Rectal smooth muscle tissue (tissue), 1 donor: Measurements from ENCODE around the gene C9orf85.

ENCODE experiments used
- H3K27ac ChIP-seq: one replicate; pipeline ENCODE4 v1.7.0; 2013; ENCODE audit warnings: low read depth, low read length, inconsistent platforms
- H3K27me3 ChIP-seq: one replicate; pipeline ENCODE4 v1.7.0; 2013; ENCODE audit warnings: low read length; ENCODE audit not compliant: control insufficient read depth, insufficient read depth
- H3K36me3 ChIP-seq: one replicate; pipeline ENCODE4 v1.7.0; 2013; ENCODE audit warnings: low read length; ENCODE audit not compliant: control insufficient read depth, insufficient read depth
- H3K4me1 ChIP-seq: one replicate; pipeline ENCODE4 v1.7.0; 2013; ENCODE audit warnings: low read length; ENCODE audit not compliant: control insufficient read depth, insufficient read depth
- H3K4me3 ChIP-seq: one replicate; pipeline ENCODE4 v1.7.0; 2013; ENCODE audit warnings: low read length
- H3K9ac ChIP-seq: one replicate; pipeline ENCODE4 v1.7.0; 2013; ENCODE audit warnings: low read length

The C9orf85 gene

GRCh38 chr9:71911908-71912335, 483 bp downstream of the C9orf85 start:
- H3K9ac ChIP-seq: peak overlapping the region; percentile 66
- no peaks in the 10 kb centered on the region for H3K36me3 ChIP-seq
- H3K4me3 ChIP-seq: peak overlapping the region; percentile 89
- peak overlapping the region; percentile 82 for H3K27ac ChIP-seq
- H3K4me1 ChIP-seq: peaks cover 5% of the 10 kb centered on the region
- H3K27me3 ChIP-seq: no peaks in the 10 kb centered on the region

DNA sequence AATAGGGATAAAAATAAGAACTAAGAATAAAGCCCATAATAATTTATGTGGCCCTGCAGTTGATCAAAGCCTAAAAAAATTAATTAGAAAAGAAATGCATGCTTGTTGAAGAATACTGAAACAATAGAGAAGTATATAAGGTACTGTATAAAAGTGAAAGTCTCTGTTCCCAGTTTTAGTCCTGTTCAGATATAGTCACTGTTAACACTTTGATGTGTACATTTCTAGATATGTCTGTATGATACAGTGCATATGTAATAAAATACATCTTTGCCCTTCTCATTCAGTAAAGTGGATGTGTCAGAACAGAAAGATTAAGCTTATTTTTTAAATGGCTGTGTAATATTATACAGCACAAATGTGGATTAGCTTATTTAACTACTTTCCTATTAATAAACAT, 4.1 kb downstream of the C9orf85 start:
- Histone ChIP-seq H3K4me3 (no peak overlapping the region), H3K27me3 (no peaks in the 10 kb centered on the region), H3K36me3 (no peaks in the 10 kb centered on the region), H3K4me1 (no peaks in the 10 kb centered on the region), H3K9ac (no peak overlapping the region), H3K27ac (no peak overlapping the region)

DNA sequence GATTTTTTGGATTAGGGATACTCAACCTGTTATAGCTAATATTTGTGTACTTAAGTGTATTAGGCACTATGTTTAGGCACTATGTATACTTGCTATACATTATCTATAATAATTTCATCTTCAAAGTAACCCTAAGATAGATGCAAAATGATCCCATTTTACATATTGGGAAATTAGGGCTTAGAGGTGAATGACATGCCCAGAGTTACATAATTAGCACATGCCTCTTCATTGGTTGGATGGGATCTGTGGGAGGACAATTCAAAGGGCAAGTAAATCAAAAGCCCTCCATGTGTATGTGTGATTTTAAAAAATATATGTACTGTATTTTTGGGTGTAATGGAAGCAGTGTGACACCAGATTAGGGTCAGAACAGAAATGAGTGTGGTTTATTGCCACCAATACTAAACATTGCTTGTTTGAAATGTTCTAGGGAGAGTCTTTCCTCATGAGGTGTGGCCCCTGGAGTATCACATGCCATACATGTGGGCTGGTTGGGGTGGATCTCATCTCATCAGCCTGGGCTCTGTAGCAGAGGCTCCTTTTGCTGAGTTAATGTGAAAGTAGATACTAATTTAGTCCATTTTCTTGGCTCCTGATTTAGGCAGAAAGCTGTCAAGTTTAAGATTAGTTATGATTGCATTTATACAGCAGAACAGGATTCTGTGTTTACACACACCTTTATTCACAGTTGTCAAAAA, 5.5 kb downstream of the C9orf85 start:
- Histone ChIP-seq H3K4me1 (no peaks in the 10 kb centered on the region), H3K27ac (no peak overlapping the region), H3K4me3 (no peak overlapping the region)

GRCh38 chr9:71918419-71918818, 7.0 kb downstream of the C9orf85 start:
- H3K27ac ChIP-seq: no peak overlapping the region
- H3K4me3 ChIP-seq: no peak overlapping the region
- no peaks in the 10 kb centered on the region for H3K36me3 ChIP-seq
- no peak overlapping the region for H3K9ac ChIP-seq
- no peaks in the 10 kb centered on the region for H3K27me3 ChIP-seq
- H3K4me1 ChIP-seq: no peaks in the 10 kb centered on the region

More for the DNA sequence above, 5.5 kb downstream of the C9orf85 start:
- Histone ChIP-seq H3K9ac (no peak overlapping the region), H3K27me3 (no peaks in the 10 kb centered on the region), H3K36me3 (no peaks in the 10 kb centered on the region)

- Histone ChIP-seq H3K27ac (no peak overlapping the region), H3K4me1 (no peaks in the 10 kb centered on the region), H3K27me3 (no peaks in the 10 kb centered on the region), H3K9ac (no peak overlapping the region), H3K36me3 (no peaks in the 10 kb centered on the region), H3K4me3 (no peak overlapping the region)
These were observed 9.2 kb downstream of the C9orf85 start for GRCh38 chr9:71920456-71921189.

DNA sequence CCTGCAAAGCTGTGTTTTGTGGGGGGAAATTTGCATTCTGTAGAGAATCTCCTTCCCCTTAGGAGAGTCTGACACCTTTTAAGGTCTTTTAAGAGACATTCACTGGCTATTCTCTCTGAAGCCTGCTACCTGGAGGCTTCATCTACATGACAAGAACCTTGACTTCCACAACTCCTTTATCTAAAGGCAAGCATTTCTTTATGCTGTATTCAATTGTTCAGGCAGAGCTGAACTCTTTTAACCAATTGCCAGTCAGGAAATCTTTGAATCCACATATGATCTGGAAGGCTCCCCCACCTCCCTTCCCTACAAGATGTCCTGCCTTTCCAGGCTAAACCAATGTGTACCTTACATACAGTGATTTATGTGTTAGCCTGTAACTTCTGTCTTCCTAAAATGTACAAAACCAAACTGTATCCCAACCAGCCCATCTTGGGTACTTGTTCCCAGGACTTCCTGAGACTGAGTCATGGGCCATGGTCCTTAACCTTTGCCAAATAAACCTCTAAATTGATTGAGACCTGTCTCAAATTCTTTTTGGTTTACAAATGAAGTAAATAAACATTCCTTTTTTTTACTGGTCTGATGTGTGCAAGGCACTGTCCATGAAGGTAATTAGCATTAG, 9.9 kb downstream of the C9orf85 start:
- no peaks in the 10 kb centered on the region for H3K27me3 ChIP-seq
- no peaks in the 10 kb centered on the region for H3K36me3 ChIP-seq
- H3K9ac ChIP-seq: no peak overlapping the region
- no peaks in the 10 kb centered on the region for H3K4me1 ChIP-seq
- H3K27ac ChIP-seq: no peak overlapping the region
- H3K4me3 ChIP-seq: no peak overlapping the region

GRCh38 chr9:71924576-71924975, 13.1 kb downstream of the C9orf85 start:
- Histone ChIP-seq H3K27ac (no peak overlapping the region), H3K36me3 (no peaks in the 10 kb centered on the region), H3K27me3 (no peaks in the 10 kb centered on the region), H3K9ac (no peak overlapping the region), H3K4me1 (no peaks in the 10 kb centered on the region), H3K4me3 (no peak overlapping the region)

DNA sequence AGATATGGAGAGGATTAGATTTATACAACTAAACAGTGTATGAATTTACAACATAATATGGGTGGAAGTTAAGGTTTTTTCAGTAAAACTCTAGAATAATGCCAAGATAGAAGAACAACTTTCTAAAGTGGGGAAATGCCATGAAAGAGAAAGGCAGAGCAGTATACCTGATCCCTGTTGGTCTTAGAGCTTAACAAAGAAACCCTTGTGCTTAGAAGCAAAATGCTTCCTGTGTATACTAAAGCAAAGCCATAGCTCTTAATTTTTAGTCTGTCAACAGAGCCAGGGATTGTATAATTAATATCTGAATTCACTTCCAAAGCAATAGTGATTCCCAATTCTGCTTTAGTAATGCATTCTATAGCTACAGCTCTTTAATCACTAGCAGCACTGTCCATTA, 14.4 kb downstream of the C9orf85 start:
- H3K4me1 ChIP-seq: no peaks in the 10 kb centered on the region
- H3K4me3 ChIP-seq: no peak overlapping the region
- no peaks in the 10 kb centered on the region for H3K27me3 ChIP-seq
- no peaks in the 10 kb centered on the region for H3K36me3 ChIP-seq
- no peak overlapping the region for H3K27ac ChIP-seq
- H3K9ac ChIP-seq: no peak overlapping the region

GRCh38 chr9:71928376-71928775, 16.9 kb downstream of the C9orf85 start:
- no peak overlapping the region for H3K4me3 ChIP-seq
- H3K27ac ChIP-seq: no peak overlapping the region
- H3K4me1 ChIP-seq: no peaks in the 10 kb centered on the region
- no peak overlapping the region for H3K9ac ChIP-seq
- no peaks in the 10 kb centered on the region for H3K36me3 ChIP-seq
- H3K27me3 ChIP-seq: no peaks in the 10 kb centered on the region

DNA sequence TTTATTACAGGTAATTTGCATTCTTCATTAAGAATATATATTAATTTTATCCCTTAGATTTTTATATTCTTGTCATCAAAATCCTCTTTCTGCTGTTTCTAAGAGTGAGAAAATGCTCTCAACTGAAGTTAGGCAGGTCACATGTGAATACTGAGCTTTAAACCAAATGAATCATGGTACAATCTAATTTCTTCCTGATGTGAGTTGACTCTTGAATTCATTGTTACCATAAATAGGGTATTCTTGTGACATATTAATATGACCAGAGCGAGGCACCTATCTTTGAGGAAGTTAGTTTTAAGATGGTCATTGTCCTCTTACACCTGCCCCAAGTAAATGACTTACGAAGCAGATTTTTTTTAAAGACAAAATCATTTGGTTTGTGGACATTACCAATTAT, 17.4 kb downstream of the C9orf85 start:
- no peak overlapping the region for H3K4me3 ChIP-seq
- H3K27ac ChIP-seq: no peak overlapping the region
- no peaks in the 10 kb centered on the region for H3K27me3 ChIP-seq
- H3K36me3 ChIP-seq: no peaks in the 10 kb centered on the region
- no peaks in the 10 kb centered on the region for H3K4me1 ChIP-seq
- no peak overlapping the region for H3K9ac ChIP-seq

GRCh38 chr9:71929223-71929622, 17.8 kb downstream of the C9orf85 start:
- Histone ChIP-seq H3K9ac (no peak overlapping the region), H3K36me3 (no peaks in the 10 kb centered on the region), H3K4me3 (no peak overlapping the region), H3K27ac (no peak overlapping the region), H3K4me1 (no peaks in the 10 kb centered on the region), H3K27me3 (no peaks in the 10 kb centered on the region)

DNA sequence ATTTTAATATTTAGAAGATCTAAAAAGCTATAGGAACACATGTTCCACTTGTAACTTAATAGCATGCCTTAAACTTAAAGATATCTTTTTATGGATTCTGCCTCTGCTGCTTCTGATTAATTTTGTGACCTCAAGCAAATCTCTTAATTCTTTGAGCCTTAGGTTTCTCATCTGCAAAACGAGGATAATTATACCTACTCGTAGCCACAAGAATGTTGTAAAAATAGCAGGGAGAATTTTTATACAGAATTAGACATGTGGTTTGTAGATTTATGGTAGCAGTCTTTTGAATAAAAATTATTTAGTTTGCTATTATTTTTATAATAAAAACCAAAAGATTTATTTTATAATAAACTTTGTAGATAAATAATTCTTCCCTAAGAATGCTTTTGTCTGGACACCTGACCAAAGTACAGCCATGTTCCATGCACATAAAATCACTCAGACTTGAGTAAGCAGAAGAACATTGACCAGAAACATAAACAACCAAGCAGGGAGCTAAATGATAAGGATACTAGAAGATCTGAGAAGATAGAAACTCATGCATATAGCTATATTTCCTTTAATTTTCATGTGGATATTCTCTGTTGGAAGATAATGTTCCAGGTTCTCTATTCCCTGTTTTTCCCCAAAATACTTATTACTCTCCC, 18.5 kb downstream of the C9orf85 start:
- no peaks in the 10 kb centered on the region for H3K4me1 ChIP-seq
- no peak overlapping the region for H3K4me3 ChIP-seq
- H3K27me3 ChIP-seq: no peaks in the 10 kb centered on the region
- no peaks in the 10 kb centered on the region for H3K36me3 ChIP-seq
- no peak overlapping the region for H3K27ac ChIP-seq
- no peak overlapping the region for H3K9ac ChIP-seq
